ENCODE data around the gene CCDC12. TPM values are rescaled to one million over a fixed set of nuclear protein-coding genes. Genes with fewer than 3 reads are reported as not detected.

Gene CCDC12
- total RNA-seq, 1 experiment from 2014 or later, result 52.7 TPM

- POLR2A ChIA-PET, result no interaction called here
- BruUV-seq (replicated peaks), result no TSS peak
- peak overlapping the region; percentile 67 for H3K27ac Mint-ChIP-seq (ENCODE audit: unreplicated experiment)
Observed at GRCh38 chr3:46938118-46938517, 38.4 kb downstream of the CCDC12 start.

GRCh38 chr3:46936733-46937250, 39.8 kb downstream of the CCDC12 start:
- H3K36me3 ChIP-seq (ENCODE audit: control insufficient read depth, insufficient read depth, low read length), result peaks cover 9% of the 10 kb centered on the region
- peaks cover 49% of the 10 kb centered on the region for H3K4me1 Mint-ChIP-seq (ENCODE audit: low read depth, unreplicated experiment)
- peak overlapping the region; percentile 69 for H3K27ac Mint-ChIP-seq (ENCODE audit: unreplicated experiment)

More at GRCh38 chr3:46938118-46938517, 38.4 kb downstream of the CCDC12 start:
- Histone ChIP-seq H3K9me3 (no peaks in the 10 kb centered on the region), H3K4me1 (peaks cover 78% of the 10 kb centered on the region), H3K27me3 (replicated peaks; ENCODE audit: control insufficient read depth, insufficient read depth, low read length) (no peaks in the 10 kb centered on the region), H3K36me3 (ENCODE audit: control insufficient read depth, insufficient read depth, low read length) (peaks cover 7% of the 10 kb centered on the region), H3K4me3 (ENCODE audit: low read depth, low read length) (no peak overlapping the region)
- H3K9me3 Mint-ChIP-seq (ENCODE audit: unreplicated experiment), result no peaks in the 10 kb centered on the region
- no peak overlapping the region for H3K4me3 Mint-ChIP-seq (ENCODE audit: unreplicated experiment)
- DNase-seq, result no peak
- H3K4me1 Mint-ChIP-seq (ENCODE audit: low read depth, unreplicated experiment), result peaks cover 57% of the 10 kb centered on the region
- CTCF ChIA-PET, result no interaction called here
- intact Hi-C loops (cut with micrococcal nuclease; ENCODE audit: unreplicated experiment), result no loop called here
- no peak for TF ChIP-seq CTCF (IDR thresholded peaks at IDR 0.05; ENCODE audit: insufficient read depth in 1 of 2, low read depth in 1 of 2, low read length in 1 of 2, severe bottlenecking in 1 of 2, unreplicated experiment in 1 of 2)
- H3K27me3 Mint-ChIP-seq (ENCODE audit: insufficient read depth, unreplicated experiment), result no peaks in the 10 kb centered on the region
- H3K36me3 Mint-ChIP-seq (ENCODE audit: insufficient read depth, unreplicated experiment), result peaks cover 78% of the 10 kb centered on the region

GRCh38 chr3:46935989-46936558, 40.5 kb downstream of the CCDC12 start:
- Mint-ChIP-seq H3K4me3 (ENCODE audit: unreplicated experiment) (peak overlapping the region; percentile 24), H3K27ac (ENCODE audit: unreplicated experiment) (peak overlapping the region; percentile 69), H3K4me1 (ENCODE audit: low read depth, unreplicated experiment) (peaks cover 55% of the 10 kb centered on the region), H3K27me3 (ENCODE audit: insufficient read depth, unreplicated experiment) (no peaks in the 10 kb centered on the region), H3K9me3 (ENCODE audit: unreplicated experiment) (no peaks in the 10 kb centered on the region), H3K36me3 (ENCODE audit: insufficient read depth, unreplicated experiment) (peaks cover 82% of the 10 kb centered on the region)
- no peaks in the 10 kb centered on the region for H3K9me3 ChIP-seq
- H3K4me1 ChIP-seq, result peaks cover 82% of the 10 kb centered on the region
- intact Hi-C loops (cut with micrococcal nuclease; ENCODE audit: unreplicated experiment), result loop anchor here (1.0 kb wide), 3 partner anchors 7 to 40 kb away; partner anchors contain the start of gene CCDC12
- ChIA-PET CTCF (interaction anchor here (0.8 to 2.4 kb wide), 14 partner anchors 8 to 387 kb away, joined by 3 to 21 read pairs (median 6); partner anchors contain the start of genes CCDC12 and NBEAL2), POLR2A (interaction anchor here (0.7 to 1.6 kb wide), 6 partner anchors 8 to 46 kb away, joined by 3 to 29 read pairs (median 6); partner anchors contain the start of genes CCDC12 and NBEAL2)
- BruUV-seq (replicated peaks), result no TSS peak
- DNase-seq, result no peak
- TF ChIP-seq CTCF (IDR thresholded peaks at IDR 0.05; ENCODE audit: insufficient read depth in 1 of 2, low read depth in 1 of 2, low read length in 1 of 2, severe bottlenecking in 1 of 2, unreplicated experiment in 1 of 2), result no peak
- no peak overlapping the region for H3K4me3 ChIP-seq (ENCODE audit: low read depth, low read length)
- peaks cover 9% of the 10 kb centered on the region for H3K36me3 ChIP-seq (ENCODE audit: control insufficient read depth, insufficient read depth, low read length)
- no peaks in the 10 kb centered on the region for H3K27me3 ChIP-seq (replicated peaks; ENCODE audit: control insufficient read depth, insufficient read depth, low read length)

More at GRCh38 chr3:46936733-46937250, 39.8 kb downstream of the CCDC12 start:
- Histone ChIP-seq H3K4me1 (peaks cover 78% of the 10 kb centered on the region), H3K27me3 (replicated peaks; ENCODE audit: control insufficient read depth, insufficient read depth, low read length) (no peaks in the 10 kb centered on the region), H3K9me3 (no peaks in the 10 kb centered on the region), H3K4me3 (ENCODE audit: low read depth, low read length) (no peak overlapping the region)
- no TSS peak for BruUV-seq (replicated peaks)
- Mint-ChIP-seq H3K4me3 (ENCODE audit: unreplicated experiment) (no peak overlapping the region), H3K27me3 (ENCODE audit: insufficient read depth, unreplicated experiment) (no peaks in the 10 kb centered on the region), H3K36me3 (ENCODE audit: insufficient read depth, unreplicated experiment) (peaks cover 76% of the 10 kb centered on the region), H3K9me3 (ENCODE audit: unreplicated experiment) (no peaks in the 10 kb centered on the region)
- intact Hi-C loops (cut with micrococcal nuclease; ENCODE audit: unreplicated experiment), result no loop called here
- no peak for TF ChIP-seq CTCF (IDR thresholded peaks at IDR 0.05; ENCODE audit: insufficient read depth in 1 of 2, low read depth in 1 of 2, low read length in 1 of 2, severe bottlenecking in 1 of 2, unreplicated experiment in 1 of 2)
- ChIA-PET CTCF (interaction anchor here (1.7 to 2.4 kb wide), 3 partner anchors 13 to 29 kb away, joined by 10 to 21 read pairs (median 15); no protein-coding TSS in a partner anchor), POLR2A (no interaction called here)
- DNase-seq, result no peak
